AG09319 (cell line): ENCODE measurements around the gene RPS27.
A peak's percentile ranks its signal among the peaks of the same experiment; 100 is the strongest.

Source experiments
- DNase-seq: peaks from one replicate; pipeline ENCODE4 v3.0.0-alpha.2; 2010; ENCODE audit warnings: low read depth; ENCODE audit errors: extremely low read depth
- TF ChIP-seq, protein P1 (sequence below): IDR thresholded peaks from 2 replicates; pipeline ENCODE4 v1.5.1; 2011; ENCODE audit warnings: low read depth, mild to moderate bottlenecking, inconsistent platforms, low read length, moderate library complexity

RPS27 gene

DNA sequence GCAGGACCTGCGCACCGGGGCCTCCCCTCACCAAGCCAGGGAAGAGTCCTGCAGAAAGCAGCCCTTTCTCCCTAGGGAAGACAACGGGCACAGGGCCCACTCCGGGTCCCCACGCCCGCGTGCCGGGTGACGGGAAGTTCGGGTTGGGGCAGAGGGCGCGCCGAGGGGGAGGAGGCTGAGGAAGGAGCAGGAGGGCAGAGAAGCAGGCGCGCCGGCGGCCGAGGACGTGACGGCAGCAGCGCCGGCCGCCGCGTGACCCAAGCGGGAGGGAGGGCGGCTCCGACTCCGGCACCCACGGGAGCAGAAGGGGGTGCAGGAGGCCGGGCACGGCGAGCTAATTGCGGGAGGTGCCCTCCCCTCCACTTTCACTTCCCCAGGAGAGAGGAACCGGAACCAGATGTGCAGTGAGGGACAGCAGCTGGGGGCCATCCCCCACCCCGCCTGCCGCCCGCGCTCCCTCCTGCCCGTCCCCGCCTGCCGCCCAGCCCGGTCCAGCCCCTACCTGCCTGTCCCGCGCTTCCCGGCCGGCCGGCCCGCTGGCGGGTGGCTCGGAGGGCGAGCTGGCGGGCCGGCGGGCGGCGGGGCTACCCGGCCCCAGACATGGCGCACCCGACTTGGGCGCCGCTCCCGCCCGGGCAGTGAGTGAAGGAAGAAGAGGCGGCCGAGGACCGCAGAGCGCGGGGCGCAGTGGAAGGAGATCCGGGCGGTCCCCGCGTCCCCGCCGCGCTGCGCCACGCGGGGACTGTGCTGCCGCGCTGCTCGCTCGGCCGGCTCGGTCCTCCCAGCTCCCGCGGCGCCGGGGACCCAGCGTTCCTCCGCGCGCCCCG lies 44.6 kb upstream of the RPS27 start:
- TF ChIP-seq, protein P1, sequence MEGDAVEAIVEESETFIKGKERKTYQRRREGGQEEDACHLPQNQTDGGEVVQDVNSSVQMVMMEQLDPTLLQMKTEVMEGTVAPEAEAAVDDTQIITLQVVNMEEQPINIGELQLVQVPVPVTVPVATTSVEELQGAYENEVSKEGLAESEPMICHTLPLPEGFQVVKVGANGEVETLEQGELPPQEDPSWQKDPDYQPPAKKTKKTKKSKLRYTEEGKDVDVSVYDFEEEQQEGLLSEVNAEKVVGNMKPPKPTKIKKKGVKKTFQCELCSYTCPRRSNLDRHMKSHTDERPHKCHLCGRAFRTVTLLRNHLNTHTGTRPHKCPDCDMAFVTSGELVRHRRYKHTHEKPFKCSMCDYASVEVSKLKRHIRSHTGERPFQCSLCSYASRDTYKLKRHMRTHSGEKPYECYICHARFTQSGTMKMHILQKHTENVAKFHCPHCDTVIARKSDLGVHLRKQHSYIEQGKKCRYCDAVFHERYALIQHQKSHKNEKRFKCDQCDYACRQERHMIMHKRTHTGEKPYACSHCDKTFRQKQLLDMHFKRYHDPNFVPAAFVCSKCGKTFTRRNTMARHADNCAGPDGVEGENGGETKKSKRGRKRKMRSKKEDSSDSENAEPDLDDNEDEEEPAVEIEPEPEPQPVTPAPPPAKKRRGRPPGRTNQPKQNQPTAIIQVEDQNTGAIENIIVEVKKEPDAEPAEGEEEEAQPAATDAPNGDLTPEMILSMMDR = no peak
- no peak for DNase-seq

DNA sequence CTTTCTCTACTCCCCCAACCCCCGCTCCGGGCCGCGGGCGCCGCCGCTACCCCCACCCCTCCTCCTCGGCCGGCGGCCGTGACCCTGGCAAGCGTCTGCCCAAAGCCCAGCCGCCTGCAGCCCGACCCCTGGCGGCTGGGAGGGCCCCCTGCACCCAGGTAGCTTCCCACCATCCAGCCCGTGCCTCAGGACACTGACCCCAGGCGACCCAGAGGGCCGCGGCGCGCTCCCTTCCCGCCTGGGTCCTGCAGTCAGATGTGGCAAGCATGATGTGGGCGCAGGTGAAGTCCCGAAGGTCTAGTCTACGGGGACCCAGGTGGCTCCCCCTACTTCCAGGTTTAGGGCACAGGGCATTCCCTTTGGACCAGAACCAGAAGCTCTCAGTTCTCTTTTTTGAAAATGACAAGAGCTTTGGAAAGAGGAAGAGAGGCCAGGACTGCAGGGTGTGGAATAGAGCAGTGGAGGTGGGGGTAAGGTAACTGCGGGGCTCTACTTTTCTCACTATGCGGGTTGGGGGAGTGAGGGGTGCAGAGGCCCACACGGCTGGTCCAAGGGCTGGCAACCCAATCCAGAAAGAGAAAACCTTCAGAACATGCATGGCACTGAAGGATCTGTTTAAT lies 43.8 kb upstream of the RPS27 start, which contains the start of gene DENND4B:
TSS of gene DENND4B (minus strand) at position 97 of the 620 bp plus-strand sequence. CDS start 2,344 bp downstream, outside the sequence.
- peak; percentile 50 for DNase-seq
- TF ChIP-seq, protein P1 = peak; percentile 84

DNA sequence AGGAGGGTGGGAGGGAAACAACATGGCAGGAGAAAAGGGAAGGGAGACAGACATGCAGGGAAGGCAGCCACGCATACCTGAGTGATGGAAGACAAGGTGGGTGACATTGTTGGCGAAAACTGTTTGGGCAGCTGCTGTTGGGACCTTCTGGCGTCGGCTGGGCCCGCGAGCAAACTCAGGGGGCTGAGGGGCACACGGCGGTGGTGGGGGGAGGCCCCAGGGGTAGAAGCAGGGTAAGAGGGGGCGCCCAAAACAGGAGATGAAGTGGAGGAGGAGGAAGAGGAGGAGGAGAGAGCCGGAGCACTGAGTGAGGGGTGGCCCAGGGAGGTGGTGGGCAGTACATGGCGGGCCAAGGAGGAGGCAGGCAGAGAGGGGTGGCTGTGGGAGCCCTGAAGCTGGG lies 39.4 kb upstream of the RPS27 start:
- TF ChIP-seq, protein P1 = no peak
- no peak for DNase-seq

DNA sequence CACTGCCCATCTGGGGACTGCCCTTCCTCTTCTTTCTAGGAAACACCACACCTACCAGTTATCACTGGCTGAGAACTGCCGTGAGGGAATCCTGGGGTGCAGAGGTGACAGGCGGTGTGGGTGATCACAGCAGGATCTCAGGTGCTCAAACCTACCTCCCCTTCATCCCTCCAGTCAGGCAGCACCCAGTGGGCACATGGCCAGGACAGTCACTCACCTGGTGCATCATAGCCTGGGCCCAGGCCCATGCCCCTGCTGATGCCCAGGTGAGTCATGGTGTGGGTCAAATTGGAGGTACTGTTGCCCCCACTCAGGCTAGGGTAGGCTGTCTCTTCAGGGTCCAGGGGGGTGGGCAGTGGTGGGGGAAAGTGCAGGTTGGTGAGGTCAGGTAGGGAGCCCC lies 38.8 kb upstream of the RPS27 start:
- TF ChIP-seq, protein P1 = no peak
- no peak for DNase-seq

DNA sequence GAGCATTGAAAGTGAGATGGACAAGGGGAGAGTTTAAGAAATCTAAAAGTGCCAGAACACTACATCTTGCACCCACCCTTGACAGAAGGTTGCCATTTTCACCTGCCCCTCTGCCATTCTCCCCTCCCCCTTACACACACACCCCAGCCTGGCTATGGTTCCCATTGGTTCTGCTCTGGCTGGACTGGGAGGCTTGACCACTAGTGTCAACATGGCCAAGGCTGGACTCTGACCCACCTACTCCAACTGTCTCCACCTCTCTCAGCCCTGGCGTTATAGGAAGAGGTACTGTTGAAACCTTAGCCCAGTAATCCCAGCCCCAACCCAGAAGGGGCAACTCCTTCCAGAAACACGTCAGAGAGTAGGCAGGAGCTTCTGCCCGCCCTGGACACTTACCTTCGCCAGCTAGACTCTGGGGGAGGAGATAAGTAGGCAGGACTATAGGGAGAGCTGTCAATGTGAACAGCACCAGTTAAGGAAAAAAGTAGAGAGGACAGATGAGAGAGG lies 36.6 kb upstream of the RPS27 start:
- TF ChIP-seq, protein P1 = no peak
- DNase-seq = no peak

DNA sequence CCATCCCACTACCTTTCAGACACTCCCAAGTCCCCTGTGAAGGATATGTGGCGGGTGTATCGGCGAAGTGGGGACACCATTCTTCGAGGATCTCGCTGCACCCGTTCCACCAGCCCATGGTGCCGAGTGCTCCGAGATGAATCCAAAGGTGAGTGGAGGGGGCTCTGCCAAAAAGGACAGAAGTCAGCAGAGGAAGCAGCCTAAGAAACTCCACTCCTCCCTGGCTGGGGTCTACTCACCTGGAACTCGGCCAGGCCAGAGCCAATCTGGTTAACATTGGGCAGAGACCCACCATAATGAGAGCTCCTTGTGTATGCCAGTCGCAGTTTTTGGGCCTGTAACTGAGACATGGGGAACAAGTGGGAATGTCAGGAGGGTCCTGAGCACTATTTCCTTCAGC lies 35.7 kb upstream of the RPS27 start:
- DNase-seq = no peak
- TF ChIP-seq, protein P1 = no peak
